ENCODE data around the gene PCK2.

The PCK2 gene

DNA sequence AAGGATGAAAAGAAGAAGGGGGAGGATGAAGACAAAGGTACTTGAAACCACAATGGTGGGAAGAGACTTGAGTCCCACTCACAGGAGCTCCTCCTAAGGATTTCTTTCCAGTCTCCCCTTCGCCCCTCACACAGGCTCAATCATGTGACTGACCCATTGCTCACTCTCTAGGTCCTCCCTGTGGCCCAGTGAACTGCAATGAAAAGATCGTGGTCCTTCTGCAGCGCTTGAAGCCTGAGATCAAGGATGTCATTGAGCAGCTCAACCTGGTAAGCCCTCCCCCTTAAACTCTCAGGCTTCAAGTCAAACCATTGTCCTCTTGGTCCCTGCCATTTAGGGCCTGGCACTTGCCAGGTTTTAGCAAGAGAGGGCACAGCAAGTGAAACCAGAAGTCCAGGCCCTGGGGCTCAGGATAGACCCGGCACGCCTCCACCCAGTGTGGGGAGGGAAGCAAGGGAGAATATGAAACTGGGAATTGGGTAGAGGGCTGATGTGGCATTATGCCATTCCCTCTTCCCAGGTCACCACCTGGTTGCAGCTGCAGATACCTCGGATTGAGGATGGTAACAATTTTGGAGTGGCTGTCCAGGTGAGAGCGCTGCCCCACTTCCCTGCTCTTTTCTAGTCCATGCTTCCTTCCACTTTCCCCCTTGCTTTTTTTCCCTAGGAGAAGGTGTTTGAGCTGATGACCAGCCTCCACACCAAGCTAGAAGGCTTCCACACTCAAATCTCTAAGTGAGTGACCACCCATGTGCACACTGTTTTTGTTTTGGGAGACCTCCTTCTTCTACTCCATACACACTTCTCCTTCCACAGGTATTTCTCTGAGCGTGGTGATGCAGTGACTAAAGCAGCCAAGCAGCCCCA is 43.7 kb downstream of the PCK2 start:
- DNase-seq (ENCODE audit: low read depth), result no peak

DNA sequence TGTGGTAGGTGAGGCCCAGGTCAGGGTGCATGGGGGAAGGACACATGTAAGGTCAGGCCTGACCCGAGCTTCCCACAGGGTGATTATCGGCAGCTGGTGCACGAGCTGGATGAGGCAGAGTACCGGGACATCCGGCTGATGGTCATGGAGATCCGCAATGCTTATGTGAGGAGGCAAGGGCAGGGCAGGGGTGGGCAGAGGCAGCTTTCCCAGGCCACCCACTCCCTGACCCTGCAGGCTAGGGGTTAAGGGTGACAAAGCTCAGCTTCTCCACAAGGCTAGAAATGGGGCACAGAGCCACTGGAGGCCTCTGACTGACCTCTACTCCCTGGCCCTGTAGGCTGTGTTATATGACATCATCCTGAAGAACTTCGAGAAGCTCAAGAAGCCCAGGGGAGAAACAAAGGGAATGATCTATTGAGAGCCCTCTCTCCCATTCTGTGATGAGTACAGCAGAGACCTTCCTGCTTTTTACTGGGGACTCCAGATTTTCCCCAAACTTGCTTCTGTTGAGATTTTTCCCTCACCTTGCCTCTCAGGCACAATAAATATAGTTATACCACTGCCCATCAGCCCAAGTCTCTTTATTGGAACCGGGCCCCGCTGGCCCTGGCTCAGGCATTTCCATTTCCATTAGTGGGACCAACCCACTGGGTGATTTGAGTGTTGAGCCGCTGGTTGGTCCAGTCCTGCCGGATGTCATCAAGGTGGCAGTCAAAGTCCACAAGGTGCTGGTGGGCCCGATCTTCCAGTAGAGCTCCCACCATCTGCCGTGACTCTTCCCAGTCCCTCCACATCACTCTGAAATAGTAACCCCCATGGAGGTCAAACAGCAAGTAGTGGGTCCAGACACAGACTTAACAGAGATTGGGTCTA is 44.5 kb downstream of the PCK2 start:
- no peak for DNase-seq (ENCODE audit: low read depth)

- DNase-seq (ENCODE audit: low read depth), result no peak
These were observed 45.3 kb downstream of the PCK2 start for GRCh38 chr14:24139272-24139934.

DNA sequence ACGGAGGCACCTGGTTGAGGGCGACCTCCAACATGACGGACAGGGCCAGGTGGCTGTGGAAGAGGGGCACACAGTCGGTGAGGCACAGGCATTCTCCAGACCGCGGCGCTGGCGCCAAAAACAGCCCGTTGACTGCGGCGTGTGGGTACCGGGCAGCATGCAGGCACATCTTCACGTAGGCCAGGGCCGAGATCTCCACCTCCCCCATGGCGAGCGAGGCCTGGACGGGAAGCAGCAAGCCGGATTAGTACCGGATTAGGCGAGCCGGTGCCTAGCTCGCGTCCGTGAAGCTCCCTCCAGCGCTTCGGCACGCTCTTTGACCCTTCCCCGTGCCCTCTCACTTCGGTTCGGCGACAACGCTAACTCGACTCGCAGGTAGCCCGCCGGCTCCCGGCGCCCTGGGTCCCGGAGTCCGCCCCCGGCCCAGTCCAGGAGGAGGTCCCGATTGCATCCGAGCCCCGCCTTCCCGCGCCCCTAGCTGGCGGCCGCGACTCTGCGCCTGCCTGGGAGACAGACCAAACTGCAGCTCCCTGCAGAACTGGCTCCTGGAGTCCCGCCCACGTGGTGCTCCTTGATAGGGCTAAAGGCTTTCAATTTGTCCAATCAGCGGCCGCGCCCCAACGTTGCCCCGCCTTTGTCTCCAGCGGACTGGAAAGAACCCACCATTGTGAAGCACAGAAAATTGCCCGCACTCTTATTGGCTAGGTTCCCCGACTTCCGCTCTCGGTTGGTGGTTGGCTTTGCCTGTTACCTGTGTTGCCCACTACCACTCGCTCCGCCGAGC is 47.2 kb downstream of the PCK2 start, which contains the start of gene EMC9:
TSS of gene EMC9 (minus strand) at position 495 of the 784 bp plus-strand sequence. CDS start at position 208, 287 bp downstream.
- peak; percentile 97 for DNase-seq (ENCODE audit: low read depth)

GRCh38 chr14:24143511-24143910 is 49.4 kb downstream of the PCK2 start:
- DNase-seq (ENCODE audit: low read depth), result no peak

GRCh38 chr14:24144451-24144850 is 50.3 kb downstream of the PCK2 start:
- DNase-seq (ENCODE audit: low read depth), result no peak

GRCh38 chr14:24145219-24145618 is 51.1 kb downstream of the PCK2 start:
- no peak for DNase-seq (ENCODE audit: low read depth)

DNA sequence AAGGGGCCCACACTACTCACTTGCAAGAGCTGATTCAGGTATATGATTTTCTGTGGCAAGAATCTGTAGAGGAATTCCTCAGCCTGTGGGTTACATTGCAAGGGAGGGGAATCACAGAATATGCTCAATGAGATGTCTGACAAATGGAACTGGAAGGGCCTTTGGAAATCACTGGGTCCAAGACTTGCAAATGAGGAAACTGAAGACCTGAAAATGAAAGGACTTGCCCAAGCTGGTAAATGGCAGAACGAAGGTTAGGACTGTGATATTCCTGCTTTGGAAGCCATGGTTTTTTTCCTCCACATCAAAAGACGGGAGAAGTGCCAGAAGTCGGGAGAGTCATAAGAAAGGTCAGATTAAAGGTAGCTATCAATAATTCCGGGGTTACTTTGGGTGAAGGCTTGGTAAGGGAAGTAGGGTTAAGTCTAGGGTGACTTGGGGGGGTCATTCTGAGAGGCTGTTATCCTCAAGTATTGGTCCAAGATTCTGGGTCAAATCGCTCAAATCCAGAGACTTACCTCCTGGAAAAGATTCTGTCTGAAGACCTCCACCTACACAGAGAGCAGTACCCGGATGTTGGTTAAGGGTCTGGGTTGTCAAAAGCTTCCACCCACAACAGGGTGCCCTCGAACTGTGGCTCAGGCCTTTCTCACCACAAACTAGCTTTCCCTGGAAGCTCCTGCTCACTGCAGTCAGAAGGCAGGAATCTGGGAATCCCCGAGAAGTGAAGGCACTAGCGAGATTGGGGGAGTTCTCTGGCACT is 51.8 kb downstream of the PCK2 start:
- no peak for DNase-seq (ENCODE audit: low read depth)

DNA sequence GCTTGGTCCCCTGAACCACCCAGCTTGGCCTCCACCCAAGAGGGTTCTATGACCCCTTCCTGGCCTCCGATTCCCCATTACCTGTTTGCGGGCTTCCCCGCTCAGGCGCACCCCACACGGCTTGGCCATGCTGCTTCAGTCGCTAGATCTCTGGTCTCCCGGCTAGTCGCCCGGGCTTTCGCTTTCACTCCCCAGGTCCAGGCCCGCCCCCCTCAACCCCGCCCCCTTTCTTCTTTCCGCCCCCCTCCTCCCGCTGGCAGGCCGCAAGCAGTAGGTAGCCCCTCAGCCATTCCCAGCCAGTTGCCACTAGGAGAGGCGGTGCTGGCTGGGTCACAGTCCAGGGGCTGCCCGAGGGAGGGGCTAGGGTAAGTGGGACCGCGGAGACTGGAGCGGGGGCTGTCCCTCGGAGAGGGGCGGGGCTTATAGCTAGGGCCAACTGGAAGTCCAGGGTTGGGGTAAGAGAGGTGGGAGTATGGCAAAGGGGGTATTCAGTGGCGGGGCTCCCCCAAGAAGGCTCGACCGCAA is 52.4 kb downstream of the PCK2 start, which contains the start of gene PSME2:
TSS of gene PSME2 (minus strand) at position 158 of the 525 bp plus-strand sequence. CDS start at position 129, 29 bp downstream.
- DNase-seq (ENCODE audit: low read depth), result peak; percentile 89

- DNase-seq (ENCODE audit: low read depth), result peak; percentile 97
These were observed 53.1 kb downstream of the PCK2 start, which contains the start of gene RNF31 for GRCh38 chr14:24146978-24147760. Gene RNF31, plus strand, starts transcription at chr14:24147498. Its CDS starts 201 bp downstream, at chr14:24147699.

GRCh38 chr14:24147761-24148428 is 53.8 kb downstream of the PCK2 start:
- DNase-seq (ENCODE audit: low read depth), result no peak

- DNase-seq (ENCODE audit: low read depth), result no peak
These were observed 55.3 kb downstream of the PCK2 start for GRCh38 chr14:24149302-24149969.

DNA sequence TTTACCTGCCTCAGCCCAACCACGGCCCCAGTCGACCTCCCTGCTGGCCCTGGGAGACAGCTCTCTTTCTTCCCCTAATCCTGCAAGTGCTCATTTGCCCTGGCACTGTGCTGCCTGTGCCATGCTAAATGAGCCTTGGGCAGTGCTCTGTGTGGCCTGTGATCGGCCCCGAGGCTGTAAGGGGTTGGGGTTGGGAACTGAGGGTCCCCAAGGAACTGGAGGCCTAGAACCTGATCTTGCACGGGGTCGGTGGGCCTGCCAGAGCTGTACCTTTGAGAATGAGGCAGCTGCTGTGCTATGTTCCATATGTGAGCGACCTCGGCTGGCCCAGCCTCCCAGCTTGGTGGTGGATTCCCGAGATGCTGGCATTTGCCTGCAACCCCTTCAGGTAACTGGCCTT is 56.0 kb downstream of the PCK2 start:
- DNase-seq (ENCODE audit: low read depth), result no peak

GRCh38 chr14:24150567-24150966 is 56.5 kb downstream of the PCK2 start:
- no peak for DNase-seq (ENCODE audit: low read depth)

- DNase-seq (ENCODE audit: low read depth), result no peak
These were observed 56.9 kb downstream of the PCK2 start for GRCh38 chr14:24150993-24151392.

DNA sequence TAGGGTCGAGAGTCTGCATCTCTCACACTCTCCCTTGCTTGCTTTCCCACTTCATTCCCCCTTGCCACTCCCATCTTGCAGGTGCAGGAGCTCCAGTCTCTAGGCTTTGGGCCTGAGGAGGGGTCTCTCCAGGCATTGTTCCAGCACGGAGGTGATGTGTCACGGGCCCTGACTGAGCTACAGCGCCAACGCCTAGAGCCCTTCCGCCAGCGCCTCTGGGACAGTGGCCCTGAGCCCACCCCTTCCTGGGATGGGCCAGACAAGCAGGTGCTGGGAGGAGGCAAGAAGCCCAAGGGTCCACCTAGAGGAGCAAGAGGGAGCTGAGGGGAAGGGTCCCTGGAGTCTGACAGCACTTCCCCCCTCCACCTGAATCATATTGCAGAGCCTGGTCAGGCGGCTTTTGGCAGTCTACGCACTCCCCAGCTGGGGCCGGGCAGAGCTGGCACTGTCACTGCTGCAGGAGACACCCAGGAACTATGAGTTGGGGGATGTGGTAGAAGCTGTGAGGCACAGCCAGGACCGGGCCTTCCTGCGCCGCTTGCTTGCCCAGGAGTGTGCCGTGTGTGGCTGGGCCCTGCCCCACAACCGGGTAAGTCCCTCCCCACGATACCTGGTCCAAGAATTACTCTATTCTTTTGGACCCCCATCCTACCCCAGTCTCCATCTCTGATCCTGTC is 57.4 kb downstream of the PCK2 start:
- no peak for DNase-seq (ENCODE audit: low read depth)
